GM23248 (cell line): Measurements from ENCODE around the gene MEI1. TPM values are rescaled to one million over a fixed set of nuclear protein-coding genes. Genes with fewer than 3 reads are reported as not detected.

Experiments used
- DNase-seq: peaks from one replicate; pipeline ENCODE4 v3.0.0-alpha.2; 2015
- H2AFZ ChIP-seq: fragments of 200-600 bp; sonication (generic); 2 replicates; pipeline ENCODE4 v1.6.1; 2016; ENCODE audit warnings: antibody characterized with exemption
- H3F3A ChIP-seq: fragments of 200-600 bp; sonication (generic); 2 replicates; pipeline ENCODE4 v1.6.1; 2016; ENCODE audit warnings: mild to moderate bottlenecking, antibody characterized with exemption, mixed run types; ENCODE audit not compliant: insufficient read depth
- H3K27ac ChIP-seq: fragments of 200-600 bp; sonication (generic); 2 replicates; pipeline ENCODE4 v1.5.1; 2016; ENCODE audit warnings: mild to moderate bottlenecking
- H3K27me3 ChIP-seq: fragments of 200-600 bp; sonication (generic); replicated peaks from 2 replicates; pipeline ENCODE4 v1.6.1; 2016; ENCODE audit warnings: mild to moderate bottlenecking; ENCODE audit not compliant: insufficient read depth
- H3K36me3 ChIP-seq: fragments of 200-600 bp; sonication (generic); 2 replicates; pipeline ENCODE4 v1.6.1; 2016; ENCODE audit warnings: low read depth, mild to moderate bottlenecking
- H3K4me1 ChIP-seq: fragments of 200-600 bp; sonication (generic); 2 replicates; pipeline ENCODE4 v1.6.1; 2016; ENCODE audit warnings: mild to moderate bottlenecking; ENCODE audit not compliant: insufficient read depth
- H3K4me2 ChIP-seq: fragments of 200-600 bp; sonication (generic); one replicate; pipeline ENCODE4 v1.6.1; 2016; ENCODE audit warnings: mild to moderate bottlenecking; ENCODE audit not compliant: unreplicated experiment
- H3K4me3 ChIP-seq: fragments of 200-600 bp; sonication (generic); 2 replicates; pipeline ENCODE4 v1.5.1; 2016; ENCODE audit warnings: mild to moderate bottlenecking
- H3K79me2 ChIP-seq: fragments of 200-600 bp; sonication (generic); 2 replicates; pipeline ENCODE4 v1.6.1; 2016; ENCODE audit warnings: mild to moderate bottlenecking; ENCODE audit not compliant: insufficient read depth
- H3K9ac ChIP-seq: fragments of 200-600 bp; sonication (generic); 2 replicates; pipeline ENCODE4 v1.6.1; 2016; ENCODE audit warnings: mild to moderate bottlenecking
- H3K9me2 ChIP-seq: fragments of 200-600 bp; sonication (generic); 2 replicates; pipeline ENCODE4 v1.6.1; 2016; ENCODE audit warnings: mixed run types, mild to moderate bottlenecking, moderate library complexity; ENCODE audit not compliant: insufficient read depth
- H3K9me3 ChIP-seq: fragments of 200-600 bp; sonication (generic); one replicate; pipeline ENCODE4 v1.6.1; 2017; ENCODE audit warnings: low read depth
- H4K20me1 ChIP-seq: fragments of 200-600 bp; sonication (generic); 2 replicates; pipeline ENCODE4 v1.6.0; 2016; ENCODE audit not compliant: insufficient read depth
- EZH2 ChIP-seq: fragments of 200-600 bp; sonication (generic); IDR thresholded peaks from 2 replicates; pipeline ENCODE4 v1.6.1; 2018; ENCODE audit warnings: antibody characterized with exemption, mild to moderate bottlenecking; ENCODE audit not compliant: insufficient read depth, poor library complexity, severe bottlenecking
- EZH2phosphoT487 ChIP-seq: fragments of 200-600 bp; sonication (generic); IDR thresholded peaks from 2 replicates; pipeline ENCODE4 v1.6.1; 2018; ENCODE audit warnings: antibody characterized with exemption, moderate library complexity, mild to moderate bottlenecking, low read depth; ENCODE audit not compliant: insufficient read depth
- WGBS, 2 experiments: methylation state at CpG; one replicate each; pipeline ENCODE4 v1.1.6; 2015 to 2017; ENCODE audit warnings: low lambda C conversion rate in 2 of 2, low coverage in 1 of 2; ENCODE audit errors: missing lambda C conversion rate in 2 of 2; 5-methylcytosine and 5-hydroxymethylcytosine counted together
- in situ Hi-C: fragments of 300-500 bp; cut with MboI; formaldehyde crosslinking; loops from 2 replicates; pipeline ENCODE4 v1.15.0; 2020
- polyA plus RNA-seq: library from polyadenylated mRNA; unstranded; fragments of >200 nt; fragmentation: Nextera tagmentation; extraction: Ambion mirVana; gene quantifications from 2 replicates; pipeline ENCODE4 v1.2.1, GENCODE V29; 2016
- total RNA-seq: library from RNA; depleted of rRNA; stranded (reverse); fragments of >200 nt; shearing (Covaris generic); gene quantifications from 2 replicates; pipeline ENCODE4 v1.2.3, GENCODE V29; 2014

MEI1 gene
- total and polyA plus RNA-seq, 2 experiments from 2014 or later: 2.2 to 5.9 TPM

DNA sequence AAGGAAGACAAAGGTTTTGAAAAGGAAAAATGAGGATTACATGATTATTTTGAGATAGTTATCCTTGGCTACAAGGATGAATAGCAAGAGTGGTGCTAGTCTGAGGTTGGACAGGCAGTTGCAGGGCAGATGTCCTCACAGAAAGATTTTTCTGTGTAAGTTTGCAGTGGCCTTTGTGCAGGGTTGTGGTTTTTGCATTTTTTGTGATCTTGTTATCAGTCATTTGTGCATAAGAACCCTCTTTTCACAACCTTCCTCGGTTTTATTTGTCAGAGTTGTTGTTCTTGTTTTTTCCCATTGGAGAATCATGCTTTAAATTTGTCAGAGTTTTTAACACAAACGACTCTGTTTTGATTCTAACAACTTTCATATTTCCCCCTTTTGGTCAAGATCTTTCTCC lies 102.6 kb downstream of the MEI1 start:
- H3K4me3 ChIP-seq: no peak overlapping the region
- H4K20me1 ChIP-seq: no peaks in the 10 kb centered on the region
- H3K9me3 ChIP-seq: no peaks in the 10 kb centered on the region
- no peak for TF ChIP-seq EZH2
- no peak for TF ChIP-seq EZH2phosphoT487
- H3F3A ChIP-seq: no peaks in the 10 kb centered on the region
- H3K9ac ChIP-seq: peak overlapping the region; percentile 84; the same call in 1 of the 2 replicates
- H3K27ac ChIP-seq: no peak overlapping the region
- H3K4me2 ChIP-seq: peak overlapping the region; percentile 94
- no peaks in the 10 kb centered on the region for H3K9me2 ChIP-seq
- no peak overlapping the region; the same call in 1 of the 2 replicates for H2AFZ ChIP-seq
- no peaks in the 10 kb centered on the region for H3K27me3 ChIP-seq
- no peak for DNase-seq
- peaks cover 13% of the 10 kb centered on the region for H3K79me2 ChIP-seq
- H3K36me3 ChIP-seq: no peaks in the 10 kb centered on the region
- H3K4me1 ChIP-seq: 0 out of 2 replicates have a peak, but pooled peaks cover 4% of the 10 kb centered on the region
- WGBS, 2 experiments: 72 to 79% methylated on average over 2 of the region's 2 CpGs
- in situ Hi-C loops: no loop called here

DNA sequence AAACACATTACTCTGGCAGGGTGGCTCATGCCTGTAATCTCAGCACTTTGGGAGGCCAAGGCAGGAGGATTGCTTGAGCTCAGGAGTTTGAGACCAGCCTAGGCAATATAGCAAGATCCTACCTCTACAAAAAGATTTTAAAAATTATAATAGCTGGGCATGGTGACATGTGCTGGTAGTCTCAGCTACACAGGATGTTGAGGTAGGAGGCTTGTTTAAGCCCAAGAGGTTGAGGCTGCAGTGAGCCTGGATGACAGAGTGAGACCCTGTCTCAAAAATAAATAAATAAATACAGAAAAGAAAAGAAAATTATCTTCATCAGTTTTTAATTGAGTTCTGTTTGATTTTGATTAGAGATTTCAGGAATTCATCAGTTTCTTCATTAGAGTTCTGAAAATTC lies 106.3 kb downstream of the MEI1 start:
- H3K79me2 ChIP-seq: peaks cover 13% of the 10 kb centered on the region
- H3K4me2 ChIP-seq: no peak overlapping the region
- H3K27me3 ChIP-seq: no peaks in the 10 kb centered on the region
- TF ChIP-seq EZH2phosphoT487 (no peak), EZH2 (no peak)
- H3K4me3 ChIP-seq: no peak overlapping the region
- H3K4me1 ChIP-seq: 0 out of 2 replicates have a peak, but pooled peaks cover 4% of the 10 kb centered on the region
- H2AFZ ChIP-seq: no peak overlapping the region
- H3K9ac ChIP-seq: no peak overlapping the region
- no peaks in the 10 kb centered on the region for H3K9me3 ChIP-seq
- no peak for DNase-seq
- in situ Hi-C loops: no loop called here
- no peaks in the 10 kb centered on the region for H3K36me3 ChIP-seq
- no peak overlapping the region for H3K27ac ChIP-seq
- no peaks in the 10 kb centered on the region for H4K20me1 ChIP-seq
- H3F3A ChIP-seq: no peaks in the 10 kb centered on the region
- H3K9me2 ChIP-seq: no peaks in the 10 kb centered on the region

DNA sequence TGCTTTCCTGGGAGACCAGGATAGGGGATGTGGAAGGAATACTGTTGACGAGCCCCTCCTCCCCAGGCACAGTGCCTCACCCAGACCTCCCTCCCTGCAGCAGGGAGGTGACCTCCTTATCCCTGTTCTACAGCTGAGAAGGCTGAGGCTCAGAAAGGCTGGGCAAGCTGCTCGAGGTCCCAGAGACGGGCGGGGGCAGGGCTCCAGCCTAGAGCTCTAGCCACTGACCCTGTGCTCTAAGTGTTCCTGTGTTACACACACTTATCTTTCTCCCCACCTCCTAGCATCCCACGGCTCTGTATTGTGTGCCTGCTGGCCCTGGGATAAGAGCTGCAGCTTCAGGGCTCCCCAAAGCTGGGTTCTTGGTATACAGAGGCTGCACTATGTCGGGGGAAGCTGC lies 109.1 kb downstream of the MEI1 start:
- no peak overlapping the region for H3K27ac ChIP-seq
- no peaks in the 10 kb centered on the region for H3K36me3 ChIP-seq
- H3K9ac ChIP-seq: no peak overlapping the region
- H3K4me2 ChIP-seq: no peak overlapping the region
- no peaks in the 10 kb centered on the region for H3K4me1 ChIP-seq
- no peaks in the 10 kb centered on the region for H3K79me2 ChIP-seq
- no peak overlapping the region for H3K4me3 ChIP-seq
- no peaks in the 10 kb centered on the region for H3K27me3 ChIP-seq
- TF ChIP-seq EZH2: no peak
- no peak for TF ChIP-seq EZH2phosphoT487
- H3F3A ChIP-seq: no peaks in the 10 kb centered on the region
- in situ Hi-C loops: no loop called here
- DNase-seq: no peak
- H3K9me2 ChIP-seq: no peaks in the 10 kb centered on the region
- no peak overlapping the region for H2AFZ ChIP-seq
- no peaks in the 10 kb centered on the region for H4K20me1 ChIP-seq
- WGBS, 2 experiments: 93 to 98% methylated on average over 5 to 6 of the region's 6 CpGs
- no peaks in the 10 kb centered on the region for H3K9me3 ChIP-seq

DNA sequence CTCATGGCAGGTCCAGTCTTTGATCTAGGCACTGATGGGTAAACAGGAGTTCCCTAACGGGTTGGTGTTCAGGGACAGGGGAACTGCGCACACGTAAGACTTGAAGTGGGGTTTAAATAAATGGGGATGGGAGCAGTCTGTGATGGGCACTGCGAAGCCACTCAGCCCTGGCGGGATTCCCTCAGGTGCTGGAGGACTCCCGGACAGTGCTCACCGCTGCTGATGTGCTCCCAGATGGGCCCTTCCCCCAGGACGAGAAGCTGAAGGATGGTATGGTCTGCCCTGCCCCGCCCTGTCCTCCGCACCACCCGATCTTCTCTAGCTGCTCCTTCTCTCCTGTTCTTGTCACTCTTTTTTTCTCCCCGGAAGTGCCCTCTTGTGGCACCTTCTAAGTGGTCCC lies 110.7 kb downstream of the MEI1 start:
- Histone ChIP-seq H3F3A (no peaks in the 10 kb centered on the region), H3K27ac (no peak overlapping the region), H4K20me1 (no peaks in the 10 kb centered on the region), H3K4me1 (no peaks in the 10 kb centered on the region), H3K9me3 (no peaks in the 10 kb centered on the region), H3K27me3 (no peaks in the 10 kb centered on the region), H3K4me3 (no peak overlapping the region), H2AFZ (no peak overlapping the region), H3K9me2 (no peaks in the 10 kb centered on the region), H3K9ac (no peak overlapping the region), H3K4me2 (no peak overlapping the region), H3K79me2 (no peaks in the 10 kb centered on the region), H3K36me3 (no peaks in the 10 kb centered on the region)
- TF ChIP-seq EZH2phosphoT487 (no peak), EZH2 (no peak)
- in situ Hi-C loops: no loop called here
- no peak for DNase-seq
- WGBS, 2 experiments: 92 to 94% methylated on average over 12 of the region's 12 CpGs
